CD4-positive, alpha-beta T cell (primary cell): ENCODE results near the gene ALAS1. TPM values are rescaled to one million over a fixed set of nuclear protein-coding genes. Genes with fewer than 3 reads are reported as not detected.

Experiments used
- ATAC-seq: fragments of 200-7000 bp; cut with Tn5 transposase; one replicate; pipeline ENCODE4 v1.10.0; 2022; ENCODE audit warnings: mild to moderate bottlenecking; ENCODE audit not compliant: poor library complexity
- CTCF ChIA-PET: fragments of 350-600 bp; sonication (Branson Sonifier 250); formaldehyde crosslinking; loops from one replicate; lab custom pipeline; 2021; ENCODE audit warnings: antibody characterized with exemption, inconsistent platforms; lab: Charles Lee
- POLR2A ChIA-PET: fragments of 350-600 bp; sonication (Branson Sonifier 250); formaldehyde crosslinking; loops from one replicate; lab custom pipeline; 2021; ENCODE audit warnings: antibody characterized with exemption, inconsistent platforms; lab: Charles Lee
- DNase-seq, 14 experiments: peaks; one replicate each; pipeline ENCODE4 v3.0.0-alpha.2; 2013 to 2020; ENCODE audit warnings: mixed read lengths in 2 of 14
- H3K27ac ChIP-seq, 2 donors: one replicate each; pipeline versions ENCODE4 v1.5.1 to v1.7.0; 2013; ENCODE audit warnings: low read length in 2 of 2, low read depth in 1 of 2, mild to moderate bottlenecking in 1 of 2
- H3K27me3 ChIP-seq, 2 experiments: 1 replicate in 1 of 2; 2 replicates in 1 of 2; pipeline versions ENCODE4 v1.6.1 to v1.7.0; 2013; ENCODE audit warnings: low read length in 2 of 2, control low read depth in 1 of 2, mild to moderate bottlenecking in 1 of 2, moderate library complexity in 1 of 2; ENCODE audit not compliant: insufficient read depth in 2 of 2, control insufficient read depth in 1 of 2
- H3K36me3 ChIP-seq: one replicate; pipeline ENCODE4 v1.6.1; 2013; ENCODE audit warnings: low read length, control low read depth; ENCODE audit not compliant: insufficient read depth
- H3K4me1 ChIP-seq: one replicate; pipeline ENCODE4 v1.6.1; 2013; ENCODE audit warnings: low read length, control low read depth; ENCODE audit not compliant: insufficient read depth
- H3K4me3 ChIP-seq: one replicate; pipeline ENCODE4 v1.5.1; 2013; ENCODE audit warnings: mild to moderate bottlenecking, low read length, moderate library complexity
- H3K9me3 ChIP-seq, 2 experiments: 1 replicate in 1 of 2; 2 replicates in 1 of 2; pipeline versions ENCODE4 v1.6.1 to v1.7.0; 2013; ENCODE audit warnings: low read length in 2 of 2, mild to moderate bottlenecking in 2 of 2, control low read depth in 1 of 2, moderate library complexity in 1 of 2; ENCODE audit not compliant: control insufficient read depth in 1 of 2, insufficient read depth in 1 of 2
- H3K27ac Mint-ChIP-seq: one replicate; pipeline ENCODE4 v1.8.0; 2020; ENCODE audit warnings: mixed read lengths
- H3K27me3 Mint-ChIP-seq: one replicate; pipeline ENCODE4 v1.8.0; 2021; ENCODE audit warnings: mixed read lengths
- H3K36me3 Mint-ChIP-seq: one replicate; pipeline ENCODE4 v1.8.0; 2021; ENCODE audit warnings: low read depth, mixed read lengths
- H3K4me1 Mint-ChIP-seq: one replicate; pipeline ENCODE4 v1.8.0; 2021; ENCODE audit warnings: low read depth, mixed read lengths
- H3K4me3 Mint-ChIP-seq: one replicate; pipeline ENCODE4 v1.8.0; 2020; ENCODE audit warnings: mild to moderate bottlenecking, mixed read lengths
- H3K9me3 Mint-ChIP-seq: one replicate; pipeline ENCODE4 v1.8.0; 2020; ENCODE audit warnings: mixed read lengths
- intact Hi-C, 2 experiments: fragments of 100-400 bp; cut with DNase I in 1 of 2; cut with micrococcal nuclease in 1 of 2; formaldehyde crosslinking; loops; one replicate each; pipeline versions ENCODE4 v1.15.1 to v1.9.0; 2023 to 2025; cut with DNase I, micrococcal nuclease
- total RNA-seq, 174 experiments: library from RNA in 2 of 174; stranded (reverse) in 2 of 174; gene quantifications; one replicate each; pipeline ENCODE4 v1.2.3 and lab custom pipeline; 2021 to 2026
- TF ChIP-seq, protein P1 (sequence below): fragments of 200-600 bp; IDR thresholded peaks from one replicate; pipeline ENCODE4 v1.8.0; 2022; ENCODE audit warnings: antibody characterized with exemption, mild to moderate bottlenecking

ALAS1 gene
- total RNA-seq, 2 experiments from 2014 or later, result 6.0 to 7.0 TPM

DNA sequence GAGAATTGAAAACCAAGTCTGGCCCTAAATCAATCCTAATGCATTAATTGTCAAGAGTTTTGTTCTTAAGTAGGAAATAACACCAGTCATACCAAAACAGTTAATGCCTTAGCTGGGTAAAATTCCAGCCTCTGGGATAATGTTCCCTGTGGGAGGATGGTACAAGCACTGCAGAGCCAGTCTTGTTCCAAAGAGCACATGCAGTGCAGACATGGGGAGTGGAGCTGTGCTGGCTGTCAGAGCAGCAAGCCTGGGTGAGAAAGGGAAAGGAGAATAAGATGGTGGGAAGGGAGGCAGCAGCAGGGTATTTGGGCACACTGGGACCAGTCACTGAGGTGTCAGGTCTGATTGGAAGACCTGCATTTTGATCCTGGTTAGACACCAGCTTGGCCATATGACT, 12.1 kb downstream of the ALAS1 start:
- intact Hi-C loops, result no loop called here
- H3K36me3 ChIP-seq, result peaks cover 95% of the 10 kb centered on the region
- CTCF ChIA-PET, result interaction anchor here (3.0 kb wide), 1 partner anchor 10 kb away, joined by 10 read pairs; no protein-coding TSS in a partner anchor
- no peak overlapping the region for H3K27ac ChIP-seq
- peaks cover 100% of the 10 kb centered on the region for H3K36me3 Mint-ChIP-seq
- TF ChIP-seq, protein P1, sequence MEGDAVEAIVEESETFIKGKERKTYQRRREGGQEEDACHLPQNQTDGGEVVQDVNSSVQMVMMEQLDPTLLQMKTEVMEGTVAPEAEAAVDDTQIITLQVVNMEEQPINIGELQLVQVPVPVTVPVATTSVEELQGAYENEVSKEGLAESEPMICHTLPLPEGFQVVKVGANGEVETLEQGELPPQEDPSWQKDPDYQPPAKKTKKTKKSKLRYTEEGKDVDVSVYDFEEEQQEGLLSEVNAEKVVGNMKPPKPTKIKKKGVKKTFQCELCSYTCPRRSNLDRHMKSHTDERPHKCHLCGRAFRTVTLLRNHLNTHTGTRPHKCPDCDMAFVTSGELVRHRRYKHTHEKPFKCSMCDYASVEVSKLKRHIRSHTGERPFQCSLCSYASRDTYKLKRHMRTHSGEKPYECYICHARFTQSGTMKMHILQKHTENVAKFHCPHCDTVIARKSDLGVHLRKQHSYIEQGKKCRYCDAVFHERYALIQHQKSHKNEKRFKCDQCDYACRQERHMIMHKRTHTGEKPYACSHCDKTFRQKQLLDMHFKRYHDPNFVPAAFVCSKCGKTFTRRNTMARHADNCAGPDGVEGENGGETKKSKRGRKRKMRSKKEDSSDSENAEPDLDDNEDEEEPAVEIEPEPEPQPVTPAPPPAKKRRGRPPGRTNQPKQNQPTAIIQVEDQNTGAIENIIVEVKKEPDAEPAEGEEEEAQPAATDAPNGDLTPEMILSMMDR, result no peak
- H3K4me3 Mint-ChIP-seq, result no peak overlapping the region
- H3K4me1 Mint-ChIP-seq, result no peaks in the 10 kb centered on the region
- H3K4me3 ChIP-seq, result no peak overlapping the region
- no peak overlapping the region for H3K27ac Mint-ChIP-seq
- no peaks in the 10 kb centered on the region for H3K27me3 ChIP-seq
- H3K27me3 Mint-ChIP-seq, result no peaks in the 10 kb centered on the region
- peaks cover 7% of the 10 kb centered on the region for H3K4me1 ChIP-seq
- no peaks in the 10 kb centered on the region for H3K9me3 Mint-ChIP-seq
- no peak for DNase-seq
- no peaks in the 10 kb centered on the region for H3K9me3 ChIP-seq
- no peak for ATAC-seq
- POLR2A ChIA-PET, result interaction anchor here (0.5 kb wide), 1 partner anchor 47 kb away, joined by 4 read pairs; no protein-coding TSS in a partner anchor

DNA sequence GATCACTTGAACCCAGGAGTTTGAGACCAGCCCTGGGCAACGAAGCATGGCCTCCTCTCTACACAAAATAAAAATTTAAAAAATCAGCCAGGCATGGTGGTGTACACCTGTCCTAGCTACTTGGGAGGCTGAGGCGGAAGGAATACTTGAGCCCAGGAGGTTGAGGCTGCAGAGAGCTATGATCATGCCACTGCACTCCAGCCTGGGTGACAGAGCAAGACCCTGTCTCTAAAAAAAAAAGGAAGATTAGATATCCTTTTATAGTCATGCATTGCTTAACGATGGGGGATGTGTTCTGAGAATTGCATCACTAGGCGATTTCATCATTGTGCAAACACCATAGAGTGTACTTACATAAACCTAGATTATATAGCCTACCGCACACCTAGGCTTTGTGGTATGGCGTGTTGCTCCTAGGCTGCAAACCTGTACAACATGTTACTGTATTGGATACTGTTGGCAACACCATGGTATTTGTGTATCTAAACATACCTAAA, 12.6 kb downstream of the ALAS1 start:
- Histone ChIP-seq H3K27me3 (no peaks in the 10 kb centered on the region), H3K9me3 (no peaks in the 10 kb centered on the region), H3K4me3 (no peak overlapping the region), H3K4me1 (peaks cover 12% of the 10 kb centered on the region), H3K36me3 (peaks cover 95% of the 10 kb centered on the region), H3K27ac (no peak overlapping the region)
- Mint-ChIP-seq H3K27ac (no peak overlapping the region), H3K4me3 (no peak overlapping the region), H3K36me3 (peaks cover 100% of the 10 kb centered on the region), H3K9me3 (no peaks in the 10 kb centered on the region), H3K4me1 (peaks cover 3% of the 10 kb centered on the region), H3K27me3 (no peaks in the 10 kb centered on the region)
- DNase-seq (peak in 2 of 14 experiments; percentile 45 to 53), ATAC-seq (no peak)
- ChIA-PET CTCF (no interaction called here), POLR2A (no interaction called here)
- TF ChIP-seq, protein P1, result no peak
- intact Hi-C loops, result no loop called here

DNA sequence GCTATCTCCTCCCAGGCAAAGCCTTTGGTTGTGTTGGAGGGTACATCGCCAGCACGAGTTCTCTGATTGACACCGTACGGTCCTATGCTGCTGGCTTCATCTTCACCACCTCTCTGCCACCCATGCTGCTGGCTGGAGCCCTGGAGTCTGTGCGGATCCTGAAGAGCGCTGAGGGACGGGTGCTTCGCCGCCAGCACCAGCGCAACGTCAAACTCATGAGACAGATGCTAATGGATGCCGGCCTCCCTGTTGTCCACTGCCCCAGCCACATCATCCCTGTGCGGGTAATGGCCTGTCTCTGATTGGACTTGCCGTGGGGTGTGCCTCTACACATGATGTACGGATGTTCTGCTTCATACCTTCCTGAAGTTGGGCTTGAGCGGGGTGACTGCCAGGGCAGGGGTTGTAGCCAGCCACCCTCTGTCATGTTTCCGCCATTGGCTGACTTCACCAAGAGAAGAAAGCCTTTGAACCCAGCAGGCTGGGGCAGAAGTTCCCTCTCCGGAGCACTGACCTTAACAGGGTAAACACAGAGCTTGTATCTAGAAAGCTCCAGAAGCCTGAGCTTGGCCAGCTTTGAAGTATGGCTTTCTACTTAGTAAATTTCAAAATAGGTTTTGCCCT, 13.4 kb downstream of the ALAS1 start:
- no peak for ATAC-seq
- Histone ChIP-seq H3K4me3 (no peak overlapping the region), H3K9me3 (no peaks in the 10 kb centered on the region), H3K36me3 (peaks cover 89% of the 10 kb centered on the region), H3K27me3 (no peaks in the 10 kb centered on the region), H3K4me1 (peaks cover 20% of the 10 kb centered on the region), H3K27ac (no peak overlapping the region)
- DNase-seq, result no peak
- peaks cover 96% of the 10 kb centered on the region for H3K36me3 Mint-ChIP-seq
- TF ChIP-seq, protein P1, result no peak
- POLR2A ChIA-PET, result no interaction called here
- H3K27me3 Mint-ChIP-seq, result no peaks in the 10 kb centered on the region
- peaks cover 7% of the 10 kb centered on the region for H3K4me1 Mint-ChIP-seq
- no peaks in the 10 kb centered on the region for H3K9me3 Mint-ChIP-seq
- H3K4me3 Mint-ChIP-seq, result no peak overlapping the region
- intact Hi-C loops, result no loop called here
- CTCF ChIA-PET, result no interaction called here
- H3K27ac Mint-ChIP-seq, result no peak overlapping the region
